OCI-LY7 (cell line): ENCODE measurements around the gene IQGAP2. TPM values are rescaled to one million over a fixed set of nuclear protein-coding genes. Genes with fewer than 3 reads are reported as not detected.

Experiments used
- BruUV-seq: library from RNA; stranded (reverse); fragments of 400-500 nt; replicated peaks from 2 replicates; lab custom pipeline; 2021; lab: Mats Ljungman, UMichigan
- CTCF ChIA-PET: fragments of 300-600 bp; sonication (Branson Sonifier 250); formaldehyde crosslinking; loops from one replicate; lab custom pipeline; 2022; ENCODE audit warnings: antibody characterized with exemption; ENCODE audit not compliant: unreplicated experiment; lab: Charles Lee
- POLR2A ChIA-PET: fragments of 300-600 bp; sonication (Branson Sonifier 250); formaldehyde crosslinking; loops from one replicate; lab custom pipeline; 2022; ENCODE audit warnings: antibody characterized with exemption; lab: Charles Lee
- DNase-seq: peaks from one replicate; pipeline ENCODE4 v3.0.0-alpha.2; 2015; ENCODE audit warnings: low spot score
- H2AFZ ChIP-seq: fragments of 200-600 bp; sonication (generic), shearing (Covaris generic); 2 replicates; pipeline ENCODE4 v1.6.1; 2014; ENCODE audit warnings: mild to moderate bottlenecking, antibody characterized with exemption, low read length, moderate library complexity
- H3K27ac ChIP-seq: fragments of 200-600 bp; sonication (generic); 2 replicates; pipeline ENCODE4 v1.5.1; 2014; ENCODE audit warnings: mixed run types, low read depth, mild to moderate bottlenecking, moderate library complexity, low read length, inconsistent platforms; ENCODE audit not compliant: poor library complexity, severe bottlenecking
- H3K36me3 ChIP-seq: fragments of 200-600 bp; sonication (generic); 2 replicates; pipeline ENCODE4 v1.6.1; 2014; ENCODE audit warnings: mild to moderate bottlenecking, antibody characterized with exemption, low read length, moderate library complexity, mixed read lengths; ENCODE audit not compliant: insufficient read depth
- H3K4me1 ChIP-seq: fragments of 200-600 bp; sonication (generic); 2 replicates; pipeline ENCODE4 v1.5.1; 2014; ENCODE audit warnings: mild to moderate bottlenecking, low read length; ENCODE audit not compliant: insufficient read depth, poor library complexity, severe bottlenecking
- H3K4me2 ChIP-seq: fragments of 200-600 bp; sonication (generic); 2 replicates; pipeline ENCODE4 v1.6.1; 2014; ENCODE audit warnings: mild to moderate bottlenecking, low read length
- H3K4me3 ChIP-seq: fragments of 200-600 bp; sonication (generic); 2 replicates; pipeline ENCODE4 v1.5.1; 2014; ENCODE audit warnings: mild to moderate bottlenecking, low read depth, low read length; ENCODE audit not compliant: poor library complexity, severe bottlenecking
- H3K79me2 ChIP-seq: fragments of 200-600 bp; sonication (generic); 2 replicates; pipeline ENCODE4 v1.6.1; 2016; ENCODE audit warnings: low read depth, mild to moderate bottlenecking, low read length, moderate library complexity, mixed read lengths; ENCODE audit not compliant: insufficient read depth
- H3K9me2 ChIP-seq: fragments of 200-600 bp; sonication (generic); 2 replicates; pipeline ENCODE4 v1.6.1; 2016; ENCODE audit warnings: mild to moderate bottlenecking, low read length, mixed read lengths; ENCODE audit not compliant: insufficient read depth
- H3K9me3 ChIP-seq: fragments of 200-600 bp; sonication (generic); 2 replicates; pipeline ENCODE4 v1.6.1; 2014; ENCODE audit warnings: mild to moderate bottlenecking, mixed run types, low read length, mixed read lengths
- H4K20me1 ChIP-seq: fragments of 200-600 bp; sonication (generic); 2 replicates; pipeline ENCODE4 v1.6.1; 2014; ENCODE audit warnings: mild to moderate bottlenecking, antibody characterized with exemption, low read length, moderate library complexity, mixed read lengths; ENCODE audit not compliant: insufficient read depth
- CTCF ChIP-seq: fragments of 200-600 bp; sonication (generic); conservative IDR thresholded peaks from 2 replicates; pipeline ENCODE4 v1.5.1; 2014; ENCODE audit warnings: mild to moderate bottlenecking, antibody characterized with exemption, low read length, moderate library complexity, mixed read lengths
- EZH2phosphoT487 ChIP-seq: fragments of 200-600 bp; sonication (generic); IDR thresholded peaks from 2 replicates; pipeline ENCODE4 v1.6.1; 2018; ENCODE audit warnings: low read depth, borderline replicate concordance, mild to moderate bottlenecking, mixed run types, antibody characterized with exemption, low read length, moderate library complexity, mixed read lengths
- intact Hi-C: fragments of 100-400 bp; cut with micrococcal nuclease; formaldehyde crosslinking; loops from one replicate; pipeline ENCODE4 v1.10.0; 2022; ENCODE audit not compliant: unreplicated experiment
- total RNA-seq, 2 experiments: library from RNA; depleted of rRNA in 1 of 2; stranded (reverse); fragments of >200 nt in 1 of 2; shearing (Covaris generic) in 1 of 2; gene quantifications; 2 replicates each; pipeline ENCODE4 v1.2.3, GENCODE V29; 2014 to 2022

The IQGAP2 gene
- total RNA-seq, 2 experiments from 2014 or later = 30.0 to 50.2 TPM

- no peak for DNase-seq
- Histone ChIP-seq H3K4me3 (no peak overlapping the region), H3K36me3 (no peaks in the 10 kb centered on the region), H3K4me2 (no peak overlapping the region), H3K9me2 (no peaks in the 10 kb centered on the region), H2AFZ (no peak overlapping the region), H3K9me3 (no peaks in the 10 kb centered on the region), H3K27ac (no peak overlapping the region), H3K4me1 (no peaks in the 10 kb centered on the region), H3K79me2 (no peaks in the 10 kb centered on the region), H4K20me1 (no peaks in the 10 kb centered on the region)
- ChIA-PET POLR2A (interaction anchor here (0.7 kb wide), 1 partner anchor 10 kb away, joined by 4 read pairs; no protein-coding TSS in a partner anchor), CTCF (no interaction called here)
- BruUV-seq = no TSS peak
- intact Hi-C loops = no loop called here
- TF ChIP-seq EZH2phosphoT487 = no peak
- no peak for TF ChIP-seq CTCF
These were observed 132.5 kb downstream of the IQGAP2 start for GRCh38 chr5:76535577-76535976.

GRCh38 chr5:76537073-76537543, 134.0 kb downstream of the IQGAP2 start:
- H3K79me2 ChIP-seq = no peaks in the 10 kb centered on the region
- BruUV-seq = no TSS peak
- TF ChIP-seq EZH2phosphoT487 (no peak), CTCF (no peak)
- intact Hi-C loops = no loop called here
- no peak overlapping the region for H2AFZ ChIP-seq
- no peaks in the 10 kb centered on the region for H3K4me1 ChIP-seq
- no peak overlapping the region for H3K4me3 ChIP-seq
- no peaks in the 10 kb centered on the region for H4K20me1 ChIP-seq
- H3K27ac ChIP-seq = no peak overlapping the region
- ChIA-PET CTCF (no interaction called here), POLR2A (interaction anchor here (0.7 kb wide), 1 partner anchor 22 kb away, joined by 3 read pairs; no protein-coding TSS in a partner anchor)
- no peaks in the 10 kb centered on the region for H3K9me3 ChIP-seq
- no peaks in the 10 kb centered on the region for H3K9me2 ChIP-seq
- no peaks in the 10 kb centered on the region for H3K36me3 ChIP-seq
- DNase-seq = no peak
- no peak overlapping the region for H3K4me2 ChIP-seq

DNA sequence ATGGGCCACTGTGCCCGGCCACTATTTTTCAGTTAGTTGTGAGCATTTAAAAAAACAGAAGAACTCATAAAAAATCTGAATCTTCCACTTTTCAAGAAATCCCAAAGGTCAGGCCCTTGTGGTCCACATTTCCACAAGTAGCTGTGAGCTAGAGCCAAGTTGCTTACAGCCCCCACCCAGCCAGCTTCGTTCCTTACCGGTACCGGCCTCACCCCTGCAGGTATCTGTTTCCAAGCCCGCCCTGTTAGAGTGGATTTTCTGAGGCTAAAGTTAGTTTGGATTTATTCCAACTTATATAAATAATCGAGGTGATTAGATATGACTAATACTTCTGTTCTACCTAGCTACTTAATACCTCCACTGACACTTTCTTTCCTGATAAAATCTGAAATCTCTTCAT, 139.2 kb downstream of the IQGAP2 start:
- Histone ChIP-seq H3K79me2 (peaks cover 11% of the 10 kb centered on the region; the same call in 1 of the 2 replicates), H2AFZ (no peak overlapping the region), H3K4me1 (peaks cover 26% of the 10 kb centered on the region), H3K9me2 (no peaks in the 10 kb centered on the region), H4K20me1 (no peaks in the 10 kb centered on the region), H3K27ac (no peak overlapping the region), H3K4me3 (no peak overlapping the region), H3K4me2 (no peak overlapping the region), H3K9me3 (no peaks in the 10 kb centered on the region), H3K36me3 (no peaks in the 10 kb centered on the region)
- intact Hi-C loops = loop anchor here (10.0 kb wide), 1 partner anchor 367 kb away; no protein-coding TSS in a partner anchor
- BruUV-seq = no TSS peak
- no peak for DNase-seq
- ChIA-PET POLR2A (no interaction called here), CTCF (no interaction called here)
- no peak for TF ChIP-seq EZH2phosphoT487
- TF ChIP-seq CTCF = no peak
